Measurements from ENCODE around the gene TARP.

The TARP gene

GRCh38 chr7:38312821-38313220 lies 39.4 kb upstream of the TARP start:
- no peak for DNase-seq (ENCODE audit: low read depth)
- no peak for TF ChIP-seq CTCF (IDR thresholded peaks at IDR 0.05; ENCODE audit: control insufficient read depth, insufficient read depth, low read depth, low read length, missing control alignments)
- no peak overlapping the region for H3K4me3 ChIP-seq (ENCODE audit: control insufficient read depth, low read depth, low read length)

- TF ChIP-seq CTCF (IDR thresholded peaks at IDR 0.05; ENCODE audit: control insufficient read depth, insufficient read depth, low read depth, low read length, missing control alignments) = no peak
- peak overlapping the region; percentile 32 for H3K4me3 ChIP-seq (ENCODE audit: control insufficient read depth, low read depth, low read length)
- no peak for DNase-seq (ENCODE audit: low read depth)
Measured at GRCh38 chr7:38311329-38311937, 38.0 kb upstream of the TARP start.

- no peak for DNase-seq (ENCODE audit: low read depth)
- no peak overlapping the region for H3K4me3 ChIP-seq (ENCODE audit: control insufficient read depth, low read depth, low read length)
- no peak for TF ChIP-seq CTCF (IDR thresholded peaks at IDR 0.05; ENCODE audit: control insufficient read depth, insufficient read depth, low read depth, low read length, missing control alignments)
Measured at GRCh38 chr7:38310591-38311101, 37.2 kb upstream of the TARP start.

- TF ChIP-seq CTCF (IDR thresholded peaks at IDR 0.05; ENCODE audit: control insufficient read depth, insufficient read depth, low read depth, low read length, missing control alignments) = no peak
- H3K4me3 ChIP-seq (ENCODE audit: control insufficient read depth, low read depth, low read length) = no peak overlapping the region
- no peak for DNase-seq (ENCODE audit: low read depth)
Measured at GRCh38 chr7:38309555-38309954, 36.1 kb upstream of the TARP start.

- no peak overlapping the region for H3K4me3 ChIP-seq (ENCODE audit: control insufficient read depth, low read depth, low read length)
- no peak for DNase-seq (ENCODE audit: low read depth)
- no peak for TF ChIP-seq CTCF (IDR thresholded peaks at IDR 0.05; ENCODE audit: control insufficient read depth, insufficient read depth, low read depth, low read length, missing control alignments)
Measured at GRCh38 chr7:38308140-38308539, 34.7 kb upstream of the TARP start.

- no peak overlapping the region for H3K4me3 ChIP-seq (ENCODE audit: control insufficient read depth, low read depth, low read length)
- no peak for DNase-seq (ENCODE audit: low read depth)
- no peak for TF ChIP-seq CTCF (IDR thresholded peaks at IDR 0.05; ENCODE audit: control insufficient read depth, insufficient read depth, low read depth, low read length, missing control alignments)
Measured at GRCh38 chr7:38307640-38308039, 34.2 kb upstream of the TARP start.
